Measurements from ENCODE around the gene DRICH1.
"Not testable (repeated sequence)": the region's sequence is repeated elsewhere in the genome, so short reads cannot be mapped to it uniquely, and the experiment has no call there.

The DRICH1 gene

GRCh38 chr22:23632178-23632577 is at the start of gene DRICH1:
DRICH1 (minus strand) TSS chr22:23632321; CDS start chr22:23632023, 298 bp downstream.
- no peak within 1 kb of the TSS for H3K4me3 ChIP-seq (ENCODE audit: low read depth, low read length)
- in situ Hi-C loops (cut with HindIII; ENCODE audit: low sequenced_read_pairs) = no loop called here
- TF ChIP-seq, protein P1, sequence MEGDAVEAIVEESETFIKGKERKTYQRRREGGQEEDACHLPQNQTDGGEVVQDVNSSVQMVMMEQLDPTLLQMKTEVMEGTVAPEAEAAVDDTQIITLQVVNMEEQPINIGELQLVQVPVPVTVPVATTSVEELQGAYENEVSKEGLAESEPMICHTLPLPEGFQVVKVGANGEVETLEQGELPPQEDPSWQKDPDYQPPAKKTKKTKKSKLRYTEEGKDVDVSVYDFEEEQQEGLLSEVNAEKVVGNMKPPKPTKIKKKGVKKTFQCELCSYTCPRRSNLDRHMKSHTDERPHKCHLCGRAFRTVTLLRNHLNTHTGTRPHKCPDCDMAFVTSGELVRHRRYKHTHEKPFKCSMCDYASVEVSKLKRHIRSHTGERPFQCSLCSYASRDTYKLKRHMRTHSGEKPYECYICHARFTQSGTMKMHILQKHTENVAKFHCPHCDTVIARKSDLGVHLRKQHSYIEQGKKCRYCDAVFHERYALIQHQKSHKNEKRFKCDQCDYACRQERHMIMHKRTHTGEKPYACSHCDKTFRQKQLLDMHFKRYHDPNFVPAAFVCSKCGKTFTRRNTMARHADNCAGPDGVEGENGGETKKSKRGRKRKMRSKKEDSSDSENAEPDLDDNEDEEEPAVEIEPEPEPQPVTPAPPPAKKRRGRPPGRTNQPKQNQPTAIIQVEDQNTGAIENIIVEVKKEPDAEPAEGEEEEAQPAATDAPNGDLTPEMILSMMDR (IDR thresholded peaks at IDR 0.05; ENCODE audit: low read depth, low read length) = no peak
- no peak for DNase-seq (ENCODE audit: low read depth, low spot score)

DNA sequence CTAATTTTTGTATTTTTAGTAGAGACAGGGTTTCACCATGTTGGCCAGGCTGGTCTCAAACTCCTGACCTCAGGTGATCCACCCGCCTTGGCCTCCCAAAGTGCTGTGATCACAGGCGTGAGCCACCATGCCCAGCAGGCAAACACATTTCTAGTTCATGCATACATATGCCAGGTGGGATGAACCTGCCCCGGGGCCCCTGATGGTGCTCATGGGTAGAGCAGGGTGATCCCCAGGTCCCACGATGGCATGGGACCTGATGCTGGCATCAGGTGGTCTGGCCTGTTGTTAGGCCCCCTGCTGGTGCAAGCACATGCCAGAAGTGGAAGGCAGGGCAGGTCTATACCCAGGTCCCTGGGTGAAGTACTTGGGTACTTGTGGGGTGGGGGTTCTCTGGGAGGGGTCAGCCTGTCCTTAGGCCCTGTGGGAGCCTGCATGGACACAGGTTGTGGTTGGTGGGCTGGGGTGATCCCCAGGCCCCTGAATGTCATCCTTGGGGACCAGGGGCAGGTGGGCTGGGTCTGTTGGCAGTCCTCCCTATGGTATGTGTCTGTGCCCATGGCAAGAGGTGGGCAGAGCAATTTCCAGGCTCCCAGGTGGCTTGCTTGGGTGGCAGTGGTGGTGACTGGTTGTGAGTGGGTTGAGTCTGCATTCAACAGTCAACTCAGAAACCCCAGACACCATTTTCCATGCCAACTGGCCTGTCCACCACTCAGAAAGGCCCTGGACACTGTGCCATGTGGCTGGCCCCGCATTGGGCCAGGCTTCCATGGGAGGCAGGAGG is 49.1 kb upstream of the DRICH1 start:
- DNase-seq (ENCODE audit: low read depth, low spot score) = no peak
- no peak overlapping the region for H3K4me3 ChIP-seq (ENCODE audit: low read depth, low read length)
- TF ChIP-seq, protein P1 (IDR thresholded peaks at IDR 0.05; ENCODE audit: low read depth, low read length) = no peak
- in situ Hi-C loops (cut with HindIII; ENCODE audit: low sequenced_read_pairs) = no loop called here

DNA sequence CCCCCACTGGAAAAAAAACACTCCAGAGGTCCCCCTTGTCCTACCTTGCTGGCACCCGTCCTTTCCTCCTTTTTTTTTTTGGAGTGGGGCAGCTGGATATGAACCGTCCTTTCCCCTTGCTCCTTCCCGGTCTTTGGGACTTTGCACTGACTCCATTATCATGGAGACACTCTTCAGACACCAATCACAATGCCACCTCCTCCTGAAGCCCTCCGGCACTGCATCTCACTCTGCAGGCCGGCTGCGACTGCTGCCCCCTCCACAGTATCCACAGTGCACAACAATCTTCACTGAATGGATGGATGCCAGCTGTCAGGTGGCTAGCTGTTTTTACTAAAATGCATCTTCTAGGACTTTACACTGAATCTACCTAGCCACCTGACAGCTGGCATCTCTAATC is 46.0 kb upstream of the DRICH1 start:
- in situ Hi-C loops (cut with HindIII; ENCODE audit: low sequenced_read_pairs) = no loop called here
- no peak for DNase-seq (ENCODE audit: low read depth, low spot score)
- H3K4me3 ChIP-seq (ENCODE audit: low read depth, low read length) = no peak overlapping the region
- TF ChIP-seq, protein P1 (IDR thresholded peaks at IDR 0.05; ENCODE audit: low read depth, low read length) = no peak

GRCh38 chr22:23677701-23677995 is 45.5 kb upstream of the DRICH1 start:
- in situ Hi-C loops (cut with HindIII; ENCODE audit: low sequenced_read_pairs) = no loop called here
- DNase-seq (ENCODE audit: low read depth, low spot score) = no peak

GRCh38 chr22:23676841-23677700 is 45.0 kb upstream of the DRICH1 start:
- in situ Hi-C loops (cut with HindIII; ENCODE audit: low sequenced_read_pairs); H3K4me3 ChIP-seq (ENCODE audit: low read depth, low read length); DNase-seq (ENCODE audit: low read depth, low spot score): not testable (repeated sequence)

More at GRCh38 chr22:23677701-23677995, 45.5 kb upstream of the DRICH1 start:
- TF ChIP-seq, protein P1 (IDR thresholded peaks at IDR 0.05; ENCODE audit: low read depth, low read length) = no peak
- no peak overlapping the region for H3K4me3 ChIP-seq (ENCODE audit: low read depth, low read length)

DNA sequence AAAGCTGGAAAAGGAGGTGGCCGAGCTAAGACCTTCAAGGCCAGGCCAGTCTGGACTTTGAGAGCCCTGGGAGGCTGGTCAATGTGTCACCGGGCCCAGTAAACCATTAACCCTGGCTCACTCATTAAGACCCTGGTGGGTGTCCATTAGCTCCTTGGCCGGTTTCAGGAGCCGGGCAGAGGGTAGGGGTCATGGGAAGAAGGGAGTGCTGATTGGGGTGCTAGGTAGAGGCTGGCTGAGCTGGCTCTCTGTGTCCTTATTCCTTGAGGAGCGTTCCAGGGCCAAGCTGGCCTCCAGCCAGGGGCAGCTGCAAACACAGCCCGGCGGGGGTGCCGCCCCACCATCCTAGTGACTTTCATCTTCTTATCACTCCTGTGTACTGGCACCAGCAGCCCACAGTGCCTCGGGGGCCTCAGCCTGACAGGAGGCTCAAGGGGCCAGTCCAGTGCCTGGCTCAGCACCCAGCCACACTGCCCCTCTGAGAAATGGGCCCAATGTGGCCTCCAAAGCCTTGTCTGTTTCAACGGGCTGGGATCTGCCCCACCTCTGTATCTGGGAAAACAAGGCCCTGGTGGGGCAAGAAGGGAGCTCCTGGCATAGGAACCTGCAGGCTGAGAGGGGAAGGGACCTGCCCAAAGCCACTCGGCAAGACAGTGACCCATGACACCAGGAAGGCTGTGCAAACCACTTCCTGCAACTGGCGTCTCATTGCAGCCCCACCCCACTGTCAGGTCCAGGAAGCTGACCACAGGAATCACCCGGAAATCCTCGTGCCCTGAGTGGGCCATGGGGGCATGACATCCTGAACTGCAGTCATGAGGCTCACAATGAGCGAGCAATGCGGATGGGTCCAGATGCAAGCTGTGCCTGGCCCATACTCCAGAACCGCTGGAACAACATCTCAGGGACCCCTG is 43.6 kb upstream of the DRICH1 start:
- no peak overlapping the region for H3K4me3 ChIP-seq (ENCODE audit: low read depth, low read length)
- in situ Hi-C loops (cut with HindIII; ENCODE audit: low sequenced_read_pairs) = no loop called here
- no peak for DNase-seq (ENCODE audit: low read depth, low spot score)
- TF ChIP-seq, protein P1 (IDR thresholded peaks at IDR 0.05; ENCODE audit: low read depth, low read length) = no peak

DNA sequence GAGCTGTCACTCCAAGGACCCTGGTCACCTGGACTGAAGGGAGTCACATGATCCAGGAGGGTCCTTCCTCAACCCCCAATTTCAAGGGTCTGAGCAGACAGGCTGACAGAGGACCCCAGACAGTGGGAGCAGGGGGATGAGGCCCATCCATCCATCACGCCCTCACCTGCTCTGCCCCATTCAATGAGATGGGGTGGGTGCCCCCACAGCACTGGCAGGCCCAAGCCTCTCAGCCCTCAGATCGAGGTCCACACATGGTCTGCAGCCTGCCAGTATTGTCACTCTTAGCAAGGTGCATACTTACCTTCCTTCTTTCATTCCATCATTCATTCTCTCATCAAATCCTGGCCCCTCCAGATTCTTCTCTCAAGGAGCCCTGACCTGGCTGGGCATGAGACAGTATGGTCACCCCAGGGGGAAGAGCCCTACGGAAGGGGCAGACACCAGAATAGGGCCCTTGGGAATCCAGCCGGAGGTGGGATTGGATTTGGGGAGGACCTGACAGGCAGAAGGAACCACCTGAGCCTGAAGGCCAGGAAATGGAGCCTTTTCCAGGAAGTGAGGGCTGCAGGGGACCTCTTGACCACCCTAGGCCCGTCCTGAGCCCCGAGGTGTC is 42.9 kb upstream of the DRICH1 start:
- DNase-seq (ENCODE audit: low read depth, low spot score); H3K4me3 ChIP-seq (ENCODE audit: low read depth, low read length); in situ Hi-C loops (cut with HindIII; ENCODE audit: low sequenced_read_pairs): not testable (repeated sequence)

Measured in astrocyte of the spinal cord (primary cell).